ENCODE data around the gene CROCC. TPM values are rescaled to one million over a fixed set of nuclear protein-coding genes. Genes with fewer than 3 reads are reported as not detected.

CROCC gene
- total and polyA plus RNA-seq, 9 of the 15 experiments (the other 6 are each of a cell fraction or from before 2014, with no cell fraction given) = 0.17 to 15.4 (median 7.6) TPM

DNA sequence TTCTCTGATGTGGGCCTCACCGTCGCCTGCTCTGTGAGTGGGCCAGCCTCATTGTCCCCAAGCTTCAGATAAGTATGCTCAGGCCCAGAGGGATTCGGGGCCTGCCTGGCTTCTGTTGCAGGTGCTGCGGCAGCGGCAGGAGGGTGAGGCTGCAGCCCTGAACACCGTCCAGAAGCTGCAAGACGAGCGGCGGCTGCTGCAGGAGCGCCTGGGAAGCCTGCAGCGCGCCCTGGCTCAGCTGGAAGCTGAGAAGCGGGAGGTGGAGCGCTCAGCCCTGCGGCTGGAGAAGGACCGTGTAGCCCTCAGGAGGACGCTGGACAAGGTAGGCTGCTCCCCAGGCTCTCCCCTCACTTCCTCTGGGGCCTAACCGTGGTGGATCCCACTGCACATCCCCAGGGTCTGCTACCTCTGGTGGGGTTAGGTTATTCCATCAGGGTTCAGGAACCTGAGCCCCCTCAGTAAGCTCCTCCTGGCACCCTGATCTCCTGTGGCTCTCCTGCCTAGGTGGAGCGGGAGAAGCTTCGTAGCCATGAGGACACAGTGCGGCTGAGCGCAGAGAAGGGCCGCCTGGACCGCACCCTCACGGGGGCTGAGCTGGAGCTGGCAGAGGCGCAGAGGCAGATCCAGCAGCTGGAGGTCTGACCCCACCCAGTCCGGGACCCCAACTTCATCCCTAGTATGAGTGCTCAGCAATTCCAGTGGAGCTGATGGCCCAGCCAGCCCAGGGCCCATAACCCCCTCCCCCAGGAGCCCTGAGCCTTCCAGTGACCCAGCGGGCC lies 48.6 kb downstream of the CROCC start (continued):
- TF ChIP-seq, protein P1, sequence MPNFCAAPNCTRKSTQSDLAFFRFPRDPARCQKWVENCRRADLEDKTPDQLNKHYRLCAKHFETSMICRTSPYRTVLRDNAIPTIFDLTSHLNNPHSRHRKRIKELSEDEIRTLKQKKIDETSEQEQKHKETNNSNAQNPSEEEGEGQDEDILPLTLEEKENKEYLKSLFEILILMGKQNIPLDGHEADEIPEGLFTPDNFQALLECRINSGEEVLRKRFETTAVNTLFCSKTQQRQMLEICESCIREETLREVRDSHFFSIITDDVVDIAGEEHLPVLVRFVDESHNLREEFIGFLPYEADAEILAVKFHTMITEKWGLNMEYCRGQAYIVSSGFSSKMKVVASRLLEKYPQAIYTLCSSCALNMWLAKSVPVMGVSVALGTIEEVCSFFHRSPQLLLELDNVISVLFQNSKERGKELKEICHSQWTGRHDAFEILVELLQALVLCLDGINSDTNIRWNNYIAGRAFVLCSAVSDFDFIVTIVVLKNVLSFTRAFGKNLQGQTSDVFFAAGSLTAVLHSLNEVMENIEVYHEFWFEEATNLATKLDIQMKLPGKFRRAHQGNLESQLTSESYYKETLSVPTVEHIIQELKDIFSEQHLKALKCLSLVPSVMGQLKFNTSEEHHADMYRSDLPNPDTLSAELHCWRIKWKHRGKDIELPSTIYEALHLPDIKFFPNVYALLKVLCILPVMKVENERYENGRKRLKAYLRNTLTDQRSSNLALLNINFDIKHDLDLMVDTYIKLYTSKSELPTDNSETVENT (CRISPR knock-in tag; IDR thresholded peaks at IDR 0.05) = no peak
- TF ChIP-seq TRIM24 (IDR thresholded peaks at IDR 0.05) (no peak), STAT5A (IDR thresholded peaks at IDR 0.05; ENCODE audit: borderline replicate concordance, low read length) (no peak), ZNF644 (tag; IDR thresholded peaks at IDR 0.05; ENCODE audit: low read depth) (no peak), SIN3A (IDR thresholded peaks at IDR 0.05; ENCODE audit: borderline replicate concordance in 2 of 2, control insufficient read depth in 1 of 2, low read depth in 2 of 2, low read length in 2 of 2) (no peak)
- TF ChIP-seq, protein P2, sequence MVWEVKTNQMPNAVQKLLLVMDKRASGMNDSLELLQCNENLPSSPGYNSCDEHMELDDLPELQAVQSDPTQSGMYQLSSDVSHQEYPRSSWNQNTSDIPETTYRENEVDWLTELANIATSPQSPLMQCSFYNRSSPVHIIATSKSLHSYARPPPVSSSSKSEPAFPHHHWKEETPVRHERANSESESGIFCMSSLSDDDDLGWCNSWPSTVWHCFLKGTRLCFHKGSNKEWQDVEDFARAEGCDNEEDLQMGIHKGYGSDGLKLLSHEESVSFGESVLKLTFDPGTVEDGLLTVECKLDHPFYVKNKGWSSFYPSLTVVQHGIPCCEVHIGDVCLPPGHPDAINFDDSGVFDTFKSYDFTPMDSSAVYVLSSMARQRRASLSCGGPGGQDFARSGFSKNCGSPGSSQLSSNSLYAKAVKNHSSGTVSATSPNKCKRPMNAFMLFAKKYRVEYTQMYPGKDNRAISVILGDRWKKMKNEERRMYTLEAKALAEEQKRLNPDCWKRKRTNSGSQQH (CRISPR knock-in tag; IDR thresholded peaks at IDR 0.05) = no peak
